BE2C (cell line): ENCODE results near the gene MED26.

Source experiments
- DNase-seq: peaks from one replicate; pipeline ENCODE4 v3.0.0-alpha.2; 2020
- H3K27me3 ChIP-seq: fragments of 250-450 bp; sonication (Bioruptor Pico); 2 replicates; pipeline ENCODE4 v1.5.1; 2020; ENCODE audit warnings: mild to moderate bottlenecking
- H3K36me3 ChIP-seq: fragments of 250-450 bp; sonication (Bioruptor Pico); 2 replicates; pipeline ENCODE4 v1.5.1; 2020; ENCODE audit warnings: mild to moderate bottlenecking
- H3K4me1 ChIP-seq: fragments of 250-450 bp; sonication (Bioruptor Pico); 2 replicates; pipeline ENCODE4 v1.5.1; 2020
- H3K4me3 ChIP-seq: 2 replicates; pipeline ENCODE4 v1.5.1; 2011; ENCODE audit warnings: low read depth, low read length
- H3K9me3 ChIP-seq: fragments of 250-450 bp; sonication (Bioruptor Pico); 2 replicates; pipeline ENCODE4 v1.5.1; 2020
- CTCF ChIP-seq: IDR thresholded peaks from 2 replicates; pipeline ENCODE4 v1.5.1; 2012; ENCODE audit warnings: mild to moderate bottlenecking, low read depth, low read length

MED26 gene

GRCh38 chr19:16640951-16641350 lies 12.9 kb upstream of the MED26 start:
- Histone ChIP-seq H3K36me3 (peaks cover 63% of the 10 kb centered on the region), H3K9me3 (no peaks in the 10 kb centered on the region), H3K4me1 (no peaks in the 10 kb centered on the region), H3K27me3 (no peaks in the 10 kb centered on the region), H3K4me3 (no peak overlapping the region)
- TF ChIP-seq CTCF = no peak
- DNase-seq = no peak

DNA sequence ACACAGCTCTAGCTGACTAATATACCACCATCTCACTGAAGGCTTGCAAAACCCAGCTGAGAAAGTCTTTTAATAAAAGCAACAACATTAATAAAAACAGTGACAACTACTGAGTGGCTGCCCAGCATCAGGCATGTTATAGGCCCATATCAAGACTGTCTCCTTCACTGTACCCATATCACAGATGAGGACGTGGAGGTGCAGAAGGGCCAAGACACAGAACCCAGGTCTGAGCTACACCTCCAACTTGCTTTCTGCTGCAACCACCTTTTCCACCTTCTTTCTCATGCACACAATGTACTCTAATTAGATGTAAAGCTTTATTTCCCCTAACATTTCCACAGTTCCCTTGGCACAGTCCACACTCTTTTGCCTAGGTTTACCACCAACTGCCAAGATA lies 10.7 kb upstream of the MED26 start:
- Histone ChIP-seq H3K4me3 (no peak overlapping the region), H3K4me1 (no peaks in the 10 kb centered on the region), H3K27me3 (no peaks in the 10 kb centered on the region), H3K36me3 (peaks cover 48% of the 10 kb centered on the region), H3K9me3 (no peaks in the 10 kb centered on the region)
- TF ChIP-seq CTCF = no peak
- no peak for DNase-seq

DNA sequence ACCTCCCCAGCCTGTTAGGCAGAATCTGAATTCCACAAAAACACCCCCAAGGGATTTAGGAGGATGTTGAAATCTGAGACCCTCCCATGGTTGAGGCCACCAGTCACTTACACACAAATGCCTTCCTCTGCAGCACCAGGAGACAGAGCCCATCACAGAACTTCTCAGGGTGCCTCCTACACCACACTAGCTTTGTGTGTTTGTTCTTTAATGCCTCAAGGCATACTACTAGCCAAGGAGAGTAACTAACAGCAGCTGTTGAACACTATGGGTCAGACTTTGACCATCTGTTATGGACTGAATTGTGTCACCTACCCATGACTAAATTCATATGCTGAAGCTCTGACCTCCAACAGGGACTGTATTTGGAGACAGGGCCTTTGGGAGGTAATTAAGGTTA lies 9.5 kb upstream of the MED26 start:
- no peak for TF ChIP-seq CTCF
- H3K4me1 ChIP-seq = no peaks in the 10 kb centered on the region
- H3K9me3 ChIP-seq = no peaks in the 10 kb centered on the region
- DNase-seq = no peak
- no peak overlapping the region for H3K4me3 ChIP-seq
- peaks cover 43% of the 10 kb centered on the region for H3K36me3 ChIP-seq
- H3K27me3 ChIP-seq = no peaks in the 10 kb centered on the region

- Histone ChIP-seq H3K4me1 (no peaks in the 10 kb centered on the region; the same call in 1 of the 2 replicates), H3K9me3 (no peaks in the 10 kb centered on the region), H3K4me3 (no peak overlapping the region), H3K27me3 (no peaks in the 10 kb centered on the region), H3K36me3 (peaks cover 19% of the 10 kb centered on the region)
- TF ChIP-seq CTCF = no peak
- DNase-seq = no peak
These were observed 3.5 kb upstream of the MED26 start for GRCh38 chr19:16631465-16631864.

- H3K36me3 ChIP-seq = peaks cover 19% of the 10 kb centered on the region
- H3K4me3 ChIP-seq = peak overlapping the region; percentile 84
- H3K27me3 ChIP-seq = no peaks in the 10 kb centered on the region
- peak; percentile 30 for DNase-seq
- no peaks in the 10 kb centered on the region; the same call in 1 of the 2 replicates for H3K4me1 ChIP-seq
- no peak for TF ChIP-seq CTCF
- H3K9me3 ChIP-seq = no peaks in the 10 kb centered on the region
These were observed 1.1 kb upstream of the MED26 start for GRCh38 chr19:16628984-16629691.

GRCh38 chr19:16627928-16628182 lies 149 bp downstream of the MED26 start:
- no peaks in the 10 kb centered on the region; the same call in 1 of the 2 replicates for H3K4me1 ChIP-seq
- no peak for DNase-seq
- peaks cover 15% of the 10 kb centered on the region for H3K36me3 ChIP-seq
- H3K9me3 ChIP-seq = no peaks in the 10 kb centered on the region
- no peaks in the 10 kb centered on the region for H3K27me3 ChIP-seq
- TF ChIP-seq CTCF = no peak
- peak overlapping the region; percentile 96 for H3K4me3 ChIP-seq
